ENCODE results near the gene PHPT1.

The PHPT1 gene

DNA sequence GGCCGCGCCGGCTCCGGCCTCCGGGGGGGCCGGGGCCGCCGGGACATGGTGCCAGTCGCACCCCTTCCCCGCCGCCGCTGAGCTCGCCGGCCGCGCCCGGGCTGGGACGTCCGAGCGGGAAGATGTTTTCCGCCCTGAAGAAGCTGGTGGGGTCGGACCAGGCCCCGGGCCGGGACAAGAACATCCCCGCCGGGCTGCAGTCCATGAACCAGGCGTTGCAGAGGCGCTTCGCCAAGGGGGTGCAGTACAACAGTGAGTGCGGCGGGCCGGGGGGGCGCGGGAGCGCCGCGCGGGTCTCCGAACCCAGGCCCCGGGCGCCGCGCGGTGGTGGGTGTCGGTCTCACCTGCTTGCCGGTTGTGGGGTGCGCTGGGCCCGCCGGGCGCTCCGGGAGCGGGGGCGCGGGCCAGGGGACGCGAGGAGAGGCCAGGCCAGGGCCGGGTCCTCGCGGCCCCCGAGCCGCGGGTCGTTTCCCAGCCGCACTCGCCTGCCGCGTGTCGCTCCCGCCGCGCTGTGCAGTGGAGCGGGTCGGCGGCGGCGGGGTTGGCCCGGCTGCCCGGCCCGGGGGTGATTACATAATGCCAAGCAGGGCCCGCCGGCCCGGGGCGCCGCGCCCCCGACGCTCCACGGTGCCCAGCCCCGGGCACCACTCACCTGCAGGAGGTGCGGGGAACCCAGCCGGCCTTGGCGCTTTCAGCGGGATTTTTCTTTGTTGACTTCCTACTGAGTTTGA, 41.0 kb upstream of the PHPT1 start:
- TF ChIP-seq, protein P1, sequence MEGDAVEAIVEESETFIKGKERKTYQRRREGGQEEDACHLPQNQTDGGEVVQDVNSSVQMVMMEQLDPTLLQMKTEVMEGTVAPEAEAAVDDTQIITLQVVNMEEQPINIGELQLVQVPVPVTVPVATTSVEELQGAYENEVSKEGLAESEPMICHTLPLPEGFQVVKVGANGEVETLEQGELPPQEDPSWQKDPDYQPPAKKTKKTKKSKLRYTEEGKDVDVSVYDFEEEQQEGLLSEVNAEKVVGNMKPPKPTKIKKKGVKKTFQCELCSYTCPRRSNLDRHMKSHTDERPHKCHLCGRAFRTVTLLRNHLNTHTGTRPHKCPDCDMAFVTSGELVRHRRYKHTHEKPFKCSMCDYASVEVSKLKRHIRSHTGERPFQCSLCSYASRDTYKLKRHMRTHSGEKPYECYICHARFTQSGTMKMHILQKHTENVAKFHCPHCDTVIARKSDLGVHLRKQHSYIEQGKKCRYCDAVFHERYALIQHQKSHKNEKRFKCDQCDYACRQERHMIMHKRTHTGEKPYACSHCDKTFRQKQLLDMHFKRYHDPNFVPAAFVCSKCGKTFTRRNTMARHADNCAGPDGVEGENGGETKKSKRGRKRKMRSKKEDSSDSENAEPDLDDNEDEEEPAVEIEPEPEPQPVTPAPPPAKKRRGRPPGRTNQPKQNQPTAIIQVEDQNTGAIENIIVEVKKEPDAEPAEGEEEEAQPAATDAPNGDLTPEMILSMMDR (IDR thresholded peaks at IDR 0.05; ENCODE audit: low read depth, low read length, missing control alignments): no peak
- in situ Hi-C loops (cut with HindIII; ENCODE audit: low pct_ligation_motif_present, low sequenced_read_pairs): loop anchor here (25.0 kb wide), 1 partner anchor 229 kb away; the partner anchor contains the start of genes ABCA2, FUT7 and NPDC1
- no peaks in the 10 kb centered on the region for H3K36me3 ChIP-seq (replicated peaks)
- no peaks in the 10 kb centered on the region for H3K27me3 ChIP-seq (replicated peaks)
- no peak for DNase-seq
- peak overlapping the region; percentile 11 for H3K27ac ChIP-seq
- peak overlapping the region; percentile 81 for H3K4me3 ChIP-seq (ENCODE audit: low read depth, low read length)

DNA sequence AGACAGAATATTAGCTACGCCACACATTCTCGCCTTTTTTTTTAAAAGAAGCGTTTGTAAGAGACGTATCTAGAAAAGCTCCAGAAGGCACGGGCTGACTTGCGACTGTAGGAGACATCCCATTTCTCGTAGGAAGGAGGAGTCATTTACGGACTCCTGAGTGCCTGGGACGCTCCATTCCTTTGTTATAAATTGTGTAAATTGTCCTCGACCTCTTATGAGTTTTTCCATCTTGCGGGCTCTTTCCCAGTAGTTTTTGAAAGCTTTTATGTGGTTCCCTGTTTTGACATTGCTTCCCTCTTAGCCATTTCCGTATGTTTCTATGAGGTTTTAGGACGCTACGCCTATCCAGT, 40.4 kb upstream of the PHPT1 start:
- peak overlapping the region; percentile 81 for H3K4me3 ChIP-seq (ENCODE audit: low read depth, low read length)
- no peak for DNase-seq
- in situ Hi-C loops (cut with HindIII; ENCODE audit: low pct_ligation_motif_present, low sequenced_read_pairs): loop anchor here (25.0 kb wide), 1 partner anchor 229 kb away; the partner anchor contains the start of genes ABCA2, FUT7 and NPDC1
- H3K36me3 ChIP-seq (replicated peaks): no peaks in the 10 kb centered on the region
- TF ChIP-seq, protein P1 (IDR thresholded peaks at IDR 0.05; ENCODE audit: low read depth, low read length, missing control alignments): no peak
- peak overlapping the region; percentile 11 for H3K27ac ChIP-seq
- H3K27me3 ChIP-seq (replicated peaks): no peaks in the 10 kb centered on the region

DNA sequence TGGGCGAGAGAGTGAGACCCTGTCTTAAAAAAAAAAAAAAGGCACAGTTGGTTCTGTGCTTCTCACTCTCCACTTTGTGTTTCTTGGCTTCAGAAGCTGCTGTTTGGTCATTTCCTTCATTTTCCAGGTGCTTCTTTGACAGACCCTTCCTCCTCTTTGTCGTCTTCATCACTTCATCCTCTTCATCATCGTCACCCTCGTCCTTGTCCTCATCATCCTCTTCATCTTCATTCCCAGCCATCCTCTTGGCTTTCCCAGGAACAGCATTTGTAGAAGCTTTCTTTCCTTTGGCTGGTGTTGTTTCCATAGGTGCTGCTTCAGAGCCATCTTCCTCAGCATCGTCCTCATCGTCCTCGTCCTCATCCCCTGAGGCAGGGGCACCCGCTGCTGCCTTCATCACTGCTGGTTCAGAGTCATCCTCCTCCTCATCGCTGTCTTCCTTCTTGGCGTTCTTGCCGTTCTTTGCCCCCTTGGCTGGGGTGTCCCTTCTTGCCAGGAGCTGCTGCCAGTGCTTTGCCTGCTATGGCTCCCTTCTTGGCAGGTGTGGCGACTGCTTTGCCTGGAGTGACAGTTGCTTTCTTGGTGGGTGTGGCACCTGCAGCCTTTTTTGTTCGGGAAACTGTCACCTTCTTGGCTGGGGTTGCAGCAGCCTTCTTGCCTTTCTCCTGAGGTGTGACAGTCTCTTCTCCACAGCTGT, 34.3 kb upstream of the PHPT1 start:
- in situ Hi-C loops (cut with HindIII; ENCODE audit: low pct_ligation_motif_present, low sequenced_read_pairs): loop anchor here (25.0 kb wide), 1 partner anchor 222 kb away; the partner anchor contains the start of genes ABCA2, FUT7 and NPDC1
- H3K27me3 ChIP-seq (replicated peaks): no peaks in the 10 kb centered on the region
- peaks cover 5% of the 10 kb centered on the region for H3K36me3 ChIP-seq (replicated peaks)
- no peak for DNase-seq
- TF ChIP-seq, protein P1 (IDR thresholded peaks at IDR 0.05; ENCODE audit: low read depth, low read length, missing control alignments): no peak
- no peak overlapping the region for H3K27ac ChIP-seq
- H3K4me3 ChIP-seq (ENCODE audit: low read depth, low read length): no peak overlapping the region

DNA sequence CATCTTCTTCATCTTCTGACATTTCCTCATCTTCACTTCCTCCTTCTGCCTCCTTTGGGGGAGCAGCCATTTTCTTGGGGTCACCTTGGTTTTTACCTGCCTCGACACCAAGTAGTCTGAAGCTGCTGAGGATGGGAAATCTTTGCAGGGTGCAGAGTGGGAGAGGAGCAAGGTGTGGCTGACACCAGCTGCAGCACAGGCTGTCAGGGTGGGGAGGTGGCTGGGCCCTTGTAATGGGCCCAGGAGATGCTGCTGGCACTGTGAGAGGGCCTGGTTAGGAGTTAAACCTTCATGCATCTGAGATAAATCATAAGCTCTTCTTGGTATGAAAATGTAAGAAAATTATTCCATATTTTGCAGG, 33.8 kb upstream of the PHPT1 start:
- in situ Hi-C loops (cut with HindIII; ENCODE audit: low pct_ligation_motif_present, low sequenced_read_pairs): loop anchor here (25.0 kb wide), 1 partner anchor 222 kb away; the partner anchor contains the start of genes ABCA2, FUT7 and NPDC1
- DNase-seq: no peak

DNA sequence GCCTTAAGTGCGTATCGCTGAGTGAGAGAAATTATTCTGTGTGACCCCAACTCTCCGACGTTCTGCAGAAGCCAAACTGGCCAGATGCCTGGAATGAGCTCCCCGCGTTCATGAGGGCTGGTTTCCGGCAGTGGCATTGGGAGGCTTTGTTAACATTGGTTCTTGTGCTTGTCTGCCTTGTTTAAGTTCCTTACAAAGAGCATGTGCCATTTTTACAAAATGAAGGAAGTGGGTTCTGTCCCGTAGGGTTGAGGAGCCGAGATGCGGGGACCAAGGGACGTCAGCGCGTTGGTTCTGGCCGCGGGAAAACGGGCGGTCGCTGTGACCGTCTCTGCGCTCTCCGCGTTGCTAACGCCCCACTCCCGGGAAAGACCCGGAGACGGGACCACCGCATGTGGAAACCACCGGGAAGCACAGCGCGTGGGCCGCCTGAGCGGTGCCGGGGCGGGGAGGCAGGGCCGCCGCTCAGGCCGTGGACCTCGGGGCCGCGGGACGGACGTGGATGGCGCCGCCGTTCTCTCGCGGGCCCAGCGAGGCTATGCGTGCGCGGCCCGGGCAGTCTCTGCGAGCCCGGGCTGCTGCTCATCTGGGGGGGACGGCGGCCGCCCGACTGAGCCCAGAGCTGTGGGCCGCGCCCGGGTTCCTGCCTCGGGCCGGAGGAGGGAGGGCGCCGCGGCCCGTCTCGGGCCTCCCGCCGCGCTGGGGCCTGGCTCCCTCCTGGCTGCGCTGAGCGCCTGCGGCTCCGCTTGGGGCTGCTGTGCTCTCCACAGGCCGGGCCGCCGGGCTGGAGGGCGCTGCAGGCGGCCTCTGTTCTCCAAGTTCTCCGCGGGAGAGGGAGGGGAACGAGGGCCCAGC, 28.0 kb upstream of the PHPT1 start:
- TF ChIP-seq, protein P1 (IDR thresholded peaks at IDR 0.05; ENCODE audit: low read depth, low read length, missing control alignments): no peak
- peaks cover 20% of the 10 kb centered on the region for H3K36me3 ChIP-seq (replicated peaks)
- peak overlapping the region; percentile 20 for H3K27ac ChIP-seq
- H3K27me3 ChIP-seq (replicated peaks): no peaks in the 10 kb centered on the region
- in situ Hi-C loops (cut with HindIII; ENCODE audit: low pct_ligation_motif_present, low sequenced_read_pairs): loop anchor here (25.0 kb wide), 1 partner anchor 216 kb away; the partner anchor contains the start of genes ABCA2, FUT7 and NPDC1
- H3K4me3 ChIP-seq (ENCODE audit: low read depth, low read length): peak overlapping the region; percentile 31
- no peak for DNase-seq

More for the DNA sequence above, 33.8 kb upstream of the PHPT1 start:
- H3K27ac ChIP-seq: no peak overlapping the region
- no peak overlapping the region for H3K4me3 ChIP-seq (ENCODE audit: low read depth, low read length)
- peaks cover 5% of the 10 kb centered on the region for H3K36me3 ChIP-seq (replicated peaks)
- no peaks in the 10 kb centered on the region for H3K27me3 ChIP-seq (replicated peaks)
- TF ChIP-seq, protein P1 (IDR thresholded peaks at IDR 0.05; ENCODE audit: low read depth, low read length, missing control alignments): no peak
